Sigmoid colon (tissue), 7 donors: ENCODE results near the gene SETD3. TPM values are rescaled to one million over a fixed set of nuclear protein-coding genes. Genes with fewer than 3 reads are reported as not detected.

ENCODE experiments used
- DNase-seq: peaks from one replicate; pipeline ENCODE4 v3.0.0-alpha.2; 2019
- H3K27ac ChIP-seq, 4 donors: fragments of 200-600 bp; sonication (generic); one replicate each; pipeline ENCODE4 v1.5.1; 2016 to 2019; ENCODE audit warnings: mild to moderate bottlenecking in 1 of 4
- H3K27me3 ChIP-seq, 3 donors: fragments of 200-600 bp; sonication (generic); one replicate each; pipeline ENCODE4 v1.5.1; 2019; ENCODE audit warnings: mild to moderate bottlenecking in 1 of 3
- H3K36me3 ChIP-seq, 4 donors: fragments of 200-600 bp; sonication (generic); one replicate each; pipeline ENCODE4 v1.5.1; 2016 to 2019
- H3K4me1 ChIP-seq, 4 donors: fragments of 200-600 bp; sonication (generic); one replicate each; pipeline ENCODE4 v1.5.1; 2017 to 2019
- H3K4me3 ChIP-seq, 4 donors: fragments of 200-600 bp; sonication (generic); one replicate each; pipeline ENCODE4 v1.5.1; 2017 to 2019; ENCODE audit warnings: mild to moderate bottlenecking in 2 of 4, moderate library complexity in 1 of 4
- H3K9me3 ChIP-seq, 4 donors: fragments of 200-600 bp in 3 of 4; sonication (generic) in 3 of 4; one replicate each; pipeline versions ENCODE4 v1.5.1 to v1.6.1; 2013 to 2019
- CTCF ChIP-seq, 4 experiments: fragments of 450-650 bp in 3 of 4; fragments of 200-600 bp in 1 of 4; IDR thresholded peaks; one replicate each; pipeline ENCODE4 v1.5.1; 2016 to 2019; ENCODE audit warnings: antibody characterized with exemption in 4 of 4, mild to moderate bottlenecking in 3 of 4, moderate library complexity in 2 of 4
- EP300 ChIP-seq, 4 donors: sonication (generic); formaldehyde crosslinking; IDR thresholded peaks; one replicate each; pipeline ENCODE4 v1.6.1; 2017; ENCODE audit warnings: antibody characterized with exemption in 4 of 4
- POLR2A ChIP-seq, 2 donors: fragments of 450-650 bp; IDR thresholded peaks; one replicate each; pipeline ENCODE4 v1.6.1; 2016; ENCODE audit warnings: antibody characterized with exemption in 2 of 2, mild to moderate bottlenecking in 2 of 2, moderate library complexity in 2 of 2
- POLR2AphosphoS5 ChIP-seq, 4 donors: sonication (generic); formaldehyde crosslinking; IDR thresholded peaks; one replicate each; pipeline ENCODE4 v1.6.1; 2017; ENCODE audit warnings: antibody characterized with exemption in 4 of 4
- WGBS, 2 donors: extraction: QIAGEN DNeasy Blood & Tissue Kit; methylation state at CpG; one replicate each; pipeline ENCODE4 v1.1.7; 2013; 5-methylcytosine and 5-hydroxymethylcytosine counted together
- intact Hi-C: fragments of 100-400 bp; cut with DNase I; formaldehyde crosslinking; loops from one replicate; pipeline ENCODE4 v1.15.1; 2023
- polyA plus RNA-seq, 3 donors: library from polyadenylated mRNA; stranded (reverse); fragments of 200-250 nt; gene quantifications; one replicate each; pipeline ENCODE4 v1.2.3, GENCODE V29; 2013
- total RNA-seq, 4 donors: library from RNA; depleted of rRNA; stranded (reverse); fragments of >200 nt; gene quantifications; one replicate each; pipeline ENCODE4 v1.1.0, GENCODE V29; 2016
- donor health status: healthy with polysubstance abuse.
- donor health status: Bipolar disorder and iron deficiency.
- donor health status: healthy.

Gene SETD3
- total and polyA plus RNA-seq, 7 donors, result 34.6 to 164 (median 130) TPM

GRCh38 chr14:99452968-99453367 lies 27.7 kb downstream of the SETD3 start:
- DNase-seq, result no peak
- intact Hi-C loops, result no loop called here
- TF ChIP-seq POLR2A (IDR thresholded peaks at IDR 0.05) (no peak), CTCF (IDR thresholded peaks at IDR 0.05) (no peak), POLR2AphosphoS5 (IDR thresholded peaks at IDR 0.05) (no peak), EP300 (IDR thresholded peaks at IDR 0.05) (no peak)
- H3K9me3 ChIP-seq, result no peaks in the 10 kb centered on the region
- no peak overlapping the region for H3K27ac ChIP-seq
- WGBS, 2 donors, result 82 to 89% methylated on average over 4 of the region's 4 CpGs
- H3K4me3 ChIP-seq, result no peak overlapping the region
- no peaks in the 10 kb centered on the region for H3K4me1 ChIP-seq
- H3K27me3 ChIP-seq, result no peaks in the 10 kb centered on the region
- H3K36me3 ChIP-seq, result peaks cover 10 to 92% (median 14%) of the 10 kb centered on the region in 4 donors

- H3K27me3 ChIP-seq, result no peaks in the 10 kb centered on the region
- intact Hi-C loops, result no loop called here
- no peaks in the 10 kb centered on the region for H3K9me3 ChIP-seq
- no peaks in the 10 kb centered on the region for H3K4me1 ChIP-seq
- H3K36me3 ChIP-seq, result peaks cover 14 to 92% (median 18%) of the 10 kb centered on the region in 4 donors
- TF ChIP-seq EP300 (IDR thresholded peaks at IDR 0.05) (no peak), POLR2AphosphoS5 (IDR thresholded peaks at IDR 0.05) (no peak), CTCF (IDR thresholded peaks at IDR 0.05) (no peak), POLR2A (IDR thresholded peaks at IDR 0.05) (no peak)
- no peak for DNase-seq
- H3K27ac ChIP-seq, result no peak overlapping the region
- 94% methylated on average over 5 of the region's 5 CpGs for WGBS, 2 donors
- no peak overlapping the region for H3K4me3 ChIP-seq
Measured at GRCh38 chr14:99451234-99451633, 29.4 kb downstream of the SETD3 start.

GRCh38 chr14:99450266-99450665 lies 30.4 kb downstream of the SETD3 start:
- no peaks in the 10 kb centered on the region for H3K9me3 ChIP-seq
- intact Hi-C loops, result no loop called here
- peaks cover 9 to 91% (median 15%) of the 10 kb centered on the region in 4 donors for H3K36me3 ChIP-seq
- WGBS, 2 donors, result 92% methylated on average over 3 of the region's 3 CpGs
- H3K27ac ChIP-seq, result no peak overlapping the region
- no peak for TF ChIP-seq POLR2AphosphoS5 (IDR thresholded peaks at IDR 0.05)
- TF ChIP-seq CTCF (IDR thresholded peaks at IDR 0.05), result no peak
- no peak for TF ChIP-seq EP300 (IDR thresholded peaks at IDR 0.05)
- TF ChIP-seq POLR2A (IDR thresholded peaks at IDR 0.05), result no peak
- no peak for DNase-seq
- no peak overlapping the region for H3K4me3 ChIP-seq
- H3K4me1 ChIP-seq, result no peaks in the 10 kb centered on the region
- H3K27me3 ChIP-seq, result no peaks in the 10 kb centered on the region

GRCh38 chr14:99447739-99448138 lies 32.9 kb downstream of the SETD3 start:
- intact Hi-C loops, result no loop called here

More at GRCh38 chr14:99447739-99448138, 32.9 kb downstream of the SETD3 start:
- 22 to 75% methylated on average over 4 of the region's 4 CpGs for WGBS, 2 donors
- peaks cover 8 to 74% (median 15%) of the 10 kb centered on the region in 4 donors for H3K36me3 ChIP-seq
- H3K27ac ChIP-seq, result no peak overlapping the region
- DNase-seq, result no peak
- H3K27me3 ChIP-seq, result no peaks in the 10 kb centered on the region
- H3K4me1 ChIP-seq, result no peaks in the 10 kb centered on the region
- no peak overlapping the region for H3K4me3 ChIP-seq
- no peaks in the 10 kb centered on the region for H3K9me3 ChIP-seq
- TF ChIP-seq EP300 (IDR thresholded peaks at IDR 0.05) (no peak), POLR2AphosphoS5 (IDR thresholded peaks at IDR 0.05) (no peak), POLR2A (IDR thresholded peaks at IDR 0.05) (no peak), CTCF (IDR thresholded peaks at IDR 0.05) (no peak)
